LNCaP clone FGC (cell line): ENCODE data around the gene SLC22A4.
A peak's percentile ranks its signal among the peaks of the same experiment; 100 is the strongest.

Experiments used
- DNase-seq: peaks from one replicate; pipeline ENCODE4 v3.0.0-alpha.2; 2011; ENCODE audit warnings: low read depth
- H3K4me3 ChIP-seq: 2 replicates; pipeline ENCODE4 v1.5.1; 2011; ENCODE audit warnings: mild to moderate bottlenecking, low read depth, low read length, control low read depth
- TF ChIP-seq, protein P1 (sequence below): IDR thresholded peaks from 2 replicates; pipeline ENCODE4 v1.5.1; 2012; ENCODE audit warnings: mild to moderate bottlenecking; ENCODE audit not compliant: control insufficient read depth, insufficient read depth; ENCODE audit errors: extremely low read depth

The SLC22A4 gene

DNA sequence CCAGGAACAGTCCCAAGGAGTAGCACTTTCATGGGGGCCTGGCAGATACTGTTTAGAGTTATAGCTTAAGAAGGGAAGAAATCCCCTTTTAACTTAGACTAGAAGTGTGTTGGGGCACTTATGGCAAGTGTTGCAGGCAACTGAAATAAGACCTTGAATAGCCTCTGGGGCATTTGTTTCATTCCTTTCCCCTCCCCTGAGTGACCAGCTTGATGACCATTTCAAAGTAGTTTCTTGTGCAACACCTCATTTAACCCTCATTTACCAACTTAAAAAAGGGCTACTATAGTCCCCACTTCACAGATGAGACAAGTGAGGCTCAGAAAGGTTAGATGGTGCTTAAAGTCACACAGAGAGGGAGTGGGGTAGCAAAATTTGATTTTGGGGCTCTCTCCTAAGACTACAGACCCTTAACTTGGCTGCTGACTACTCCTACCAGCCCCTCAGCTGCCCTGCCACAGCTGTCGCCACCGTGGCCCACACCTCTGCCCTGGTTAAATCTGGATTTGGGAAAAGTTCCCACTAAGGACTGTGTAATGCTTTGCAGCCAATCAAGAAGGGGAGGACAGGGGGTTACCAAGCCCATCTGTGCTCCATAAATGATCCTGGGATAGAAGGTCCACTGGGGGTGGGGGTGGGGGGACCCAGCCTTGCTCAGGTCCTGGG lies 31.2 kb upstream of the SLC22A4 start:
- H3K4me3 ChIP-seq = no peak overlapping the region
- TF ChIP-seq, protein P1, sequence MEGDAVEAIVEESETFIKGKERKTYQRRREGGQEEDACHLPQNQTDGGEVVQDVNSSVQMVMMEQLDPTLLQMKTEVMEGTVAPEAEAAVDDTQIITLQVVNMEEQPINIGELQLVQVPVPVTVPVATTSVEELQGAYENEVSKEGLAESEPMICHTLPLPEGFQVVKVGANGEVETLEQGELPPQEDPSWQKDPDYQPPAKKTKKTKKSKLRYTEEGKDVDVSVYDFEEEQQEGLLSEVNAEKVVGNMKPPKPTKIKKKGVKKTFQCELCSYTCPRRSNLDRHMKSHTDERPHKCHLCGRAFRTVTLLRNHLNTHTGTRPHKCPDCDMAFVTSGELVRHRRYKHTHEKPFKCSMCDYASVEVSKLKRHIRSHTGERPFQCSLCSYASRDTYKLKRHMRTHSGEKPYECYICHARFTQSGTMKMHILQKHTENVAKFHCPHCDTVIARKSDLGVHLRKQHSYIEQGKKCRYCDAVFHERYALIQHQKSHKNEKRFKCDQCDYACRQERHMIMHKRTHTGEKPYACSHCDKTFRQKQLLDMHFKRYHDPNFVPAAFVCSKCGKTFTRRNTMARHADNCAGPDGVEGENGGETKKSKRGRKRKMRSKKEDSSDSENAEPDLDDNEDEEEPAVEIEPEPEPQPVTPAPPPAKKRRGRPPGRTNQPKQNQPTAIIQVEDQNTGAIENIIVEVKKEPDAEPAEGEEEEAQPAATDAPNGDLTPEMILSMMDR = no peak
- DNase-seq = no peak

DNA sequence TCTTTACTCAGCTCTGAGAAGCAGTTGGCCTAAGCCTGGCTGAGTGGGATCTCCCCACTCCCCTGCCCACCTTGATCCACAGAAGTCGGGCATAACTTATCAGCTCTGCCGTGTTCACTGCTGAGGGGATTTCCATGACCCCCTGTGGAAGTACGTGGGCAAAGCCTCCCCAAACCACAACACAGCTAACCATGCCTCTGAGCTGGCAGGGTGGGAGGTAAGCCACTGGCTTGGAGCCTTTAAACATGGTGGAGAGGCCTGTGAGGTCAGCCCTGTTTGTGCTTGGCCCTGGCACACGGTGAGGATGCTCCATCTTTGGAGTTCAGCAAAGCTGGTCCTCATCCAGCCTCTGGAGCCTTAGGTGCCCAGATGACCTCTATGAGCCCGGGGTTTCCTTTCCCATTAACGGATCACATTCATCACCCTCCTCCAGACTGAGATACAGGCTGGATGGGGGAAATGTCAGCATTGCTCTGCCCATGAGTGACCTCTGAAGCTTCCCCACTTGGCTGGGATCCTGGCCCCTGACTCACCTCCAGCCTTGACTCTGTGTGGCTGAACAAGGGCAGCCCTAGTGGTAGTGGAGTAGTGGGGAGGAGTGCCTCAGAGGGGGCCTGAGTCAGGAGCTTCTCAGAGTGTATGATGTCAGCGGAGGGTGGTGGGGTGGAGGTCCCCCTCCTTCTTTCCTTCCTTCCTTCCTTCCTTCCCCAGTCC lies 30.5 kb upstream of the SLC22A4 start:
- TF ChIP-seq, protein P1 = no peak
- DNase-seq = no peak
- H3K4me3 ChIP-seq = no peak overlapping the region

DNA sequence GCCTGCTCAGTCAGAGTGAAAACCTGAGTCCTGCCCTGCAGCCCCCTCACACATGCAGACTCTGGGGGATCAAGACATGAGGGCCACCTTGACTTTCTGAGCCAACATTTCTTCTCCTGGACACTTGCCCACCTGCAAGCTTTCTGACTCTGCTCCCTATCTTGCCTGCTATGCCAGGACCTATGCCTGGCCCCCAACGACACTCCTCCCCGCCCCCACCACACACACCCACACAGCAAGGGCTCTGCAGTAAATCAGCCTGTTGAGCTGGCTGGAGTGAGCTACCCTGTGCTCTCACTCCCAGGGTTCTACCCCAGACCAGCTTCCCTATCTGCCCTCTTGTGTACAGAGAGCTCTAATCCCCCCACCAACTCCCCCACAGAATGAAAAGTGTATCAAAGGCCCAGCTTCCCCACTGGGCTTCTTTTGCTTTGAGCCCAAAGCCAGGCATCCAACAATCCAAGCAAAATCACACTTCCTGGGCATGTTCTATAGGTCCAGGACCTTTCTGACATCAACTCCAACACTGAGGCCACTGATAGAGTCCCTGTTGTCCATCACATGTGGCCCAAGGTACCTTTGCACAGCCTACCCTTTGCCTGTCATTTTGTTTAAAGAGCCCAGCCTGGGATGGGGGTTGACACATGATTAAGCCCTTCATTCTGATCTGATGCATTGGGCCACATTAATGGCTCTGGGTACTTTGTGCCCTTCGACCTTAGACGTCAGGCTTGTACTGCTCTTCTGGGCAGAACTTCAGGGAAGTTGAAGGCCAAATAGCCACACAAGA lies 29.5 kb upstream of the SLC22A4 start:
- TF ChIP-seq, protein P1 = no peak
- no peak for DNase-seq
- H3K4me3 ChIP-seq = no peak overlapping the region

DNA sequence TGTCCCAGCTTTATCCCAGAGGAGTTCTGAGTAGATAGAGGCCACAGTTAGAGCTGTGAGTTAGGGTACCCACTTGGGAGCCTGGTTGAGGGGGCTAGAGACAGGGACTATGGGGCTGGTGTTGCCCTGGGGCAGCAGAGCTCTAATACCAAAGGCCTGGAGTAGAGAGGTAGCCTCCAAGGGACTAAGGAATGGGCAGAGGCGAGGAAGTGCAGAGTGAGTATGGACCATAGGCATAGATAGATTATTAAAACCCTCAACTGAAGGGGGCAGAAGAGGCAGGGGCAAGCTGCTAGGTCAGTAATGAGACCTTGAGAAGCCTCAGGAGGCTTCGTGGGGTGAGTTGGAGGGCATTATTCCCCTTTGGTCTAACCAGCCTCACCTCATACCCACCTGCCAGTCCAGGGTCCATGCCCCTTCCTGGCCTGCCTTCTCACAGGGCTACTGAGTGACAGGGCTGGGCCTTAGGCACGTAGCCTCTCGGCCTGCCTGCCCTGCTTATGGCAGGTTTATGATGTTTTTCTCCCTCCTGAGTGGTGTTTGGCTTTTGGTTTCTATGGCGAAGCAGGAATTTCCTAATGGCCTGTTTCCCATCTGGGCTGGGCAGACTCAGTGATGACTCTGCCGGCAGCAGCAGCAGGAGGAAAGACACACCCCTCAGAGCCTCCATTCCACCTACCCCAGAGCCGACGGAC lies 28.7 kb upstream of the SLC22A4 start:
- peak; percentile 19 for DNase-seq
- H3K4me3 ChIP-seq = no peak overlapping the region
- TF ChIP-seq, protein P1 = 0 out of 2 replicates have a peak, but pooled peaks have one; percentile 3

DNA sequence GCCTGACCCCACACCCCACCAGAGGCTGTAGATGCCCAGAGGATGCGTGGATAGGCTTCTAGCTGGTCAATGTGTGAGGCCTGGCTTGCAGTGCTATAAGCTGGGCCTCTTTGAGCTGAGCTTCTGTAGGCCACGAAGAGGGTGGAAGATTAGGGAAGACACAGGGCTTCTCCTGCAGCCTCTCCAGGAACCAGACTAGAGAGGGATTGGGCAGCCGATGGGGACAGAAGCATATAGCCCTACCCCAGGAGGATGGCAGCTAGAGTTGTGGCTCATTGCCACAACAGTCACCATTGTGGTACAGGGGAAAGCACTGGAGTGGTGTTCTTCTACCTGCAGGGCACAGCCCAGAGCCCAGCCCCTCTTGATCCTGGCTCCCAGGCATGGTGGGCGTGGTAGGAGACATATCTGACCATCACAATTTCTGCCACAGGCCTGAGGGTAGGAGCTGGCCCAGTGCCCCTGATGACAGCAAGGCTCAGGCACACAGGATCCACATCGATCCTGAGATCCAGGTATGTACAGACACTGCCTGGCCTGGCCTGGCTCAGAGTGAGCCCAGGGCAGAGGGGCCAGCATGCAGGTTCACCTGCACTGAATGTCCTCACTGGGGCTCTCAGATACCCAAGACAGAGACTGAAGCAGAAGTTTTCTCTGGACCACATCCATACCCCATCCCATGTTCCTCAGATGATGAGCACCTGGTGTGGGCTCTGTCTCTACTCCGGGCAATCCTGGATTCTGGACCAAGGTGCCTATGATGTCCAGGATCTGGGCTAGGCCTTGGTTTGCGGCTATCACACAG lies 28.0 kb upstream of the SLC22A4 start:
- no peak for DNase-seq
- TF ChIP-seq, protein P1 = no peak
- H3K4me3 ChIP-seq = no peak overlapping the region

DNA sequence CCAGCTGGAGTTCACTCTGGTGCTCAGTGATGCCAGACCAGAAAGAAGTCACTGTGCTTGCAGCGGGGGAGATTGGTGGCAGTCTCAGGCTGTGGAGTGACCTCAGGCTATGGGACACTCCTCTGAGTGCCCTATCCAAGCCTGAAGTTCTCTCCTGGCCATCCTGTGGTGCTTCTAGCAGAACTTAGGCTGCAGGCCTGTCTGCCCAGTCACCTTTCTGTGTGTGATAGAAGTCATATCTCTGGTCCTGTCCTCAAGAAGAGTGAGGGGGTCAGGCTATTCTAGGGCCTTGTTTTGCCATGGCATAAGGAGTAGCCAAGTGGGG lies 27.4 kb upstream of the SLC22A4 start:
- TF ChIP-seq, protein P1 = no peak
- no peak for DNase-seq
- H3K4me3 ChIP-seq = no peak overlapping the region
